H9 (cell line): Measurements from ENCODE around the gene ERI3. TPM values are rescaled to one million over a fixed set of nuclear protein-coding genes. Genes with fewer than 3 reads are reported as not detected.

Source experiments
- DNase-seq: peaks from one replicate; pipeline ENCODE4 v3.0.0-alpha.2; 2017
- H2AFZ ChIP-seq: one replicate; pipeline ENCODE4 v1.6.1; 2013; ENCODE audit warnings: mild to moderate bottlenecking, low read length, control low read depth, moderate library complexity
- H2AK5ac ChIP-seq: 2 replicates; pipeline ENCODE4 v1.6.1; 2013; ENCODE audit warnings: low read length, control low read depth, mixed read lengths; ENCODE audit not compliant: insufficient read length
- H2BK120ac ChIP-seq: one replicate; pipeline ENCODE4 v1.6.1; 2013; ENCODE audit warnings: low read depth, mild to moderate bottlenecking, low read length, control low read depth, inconsistent platforms; ENCODE audit not compliant: poor library complexity, severe bottlenecking
- H2BK12ac ChIP-seq: 2 replicates; pipeline ENCODE4 v1.6.1; 2013; ENCODE audit warnings: low read length, control low read depth, mixed read lengths, low read depth; ENCODE audit not compliant: insufficient read length
- H2BK15ac ChIP-seq: 2 replicates; pipeline ENCODE4 v1.6.1; 2013; ENCODE audit warnings: low read depth, low read length, control low read depth
- H2BK20ac ChIP-seq: one replicate; pipeline ENCODE4 v1.6.1; 2013; ENCODE audit warnings: low read depth, mild to moderate bottlenecking, low read length, control low read depth, inconsistent platforms; ENCODE audit not compliant: poor library complexity, severe bottlenecking
- H2BK5ac ChIP-seq: 2 replicates; pipeline ENCODE4 v1.6.1; 2013; ENCODE audit warnings: low read length, control low read depth, mixed read lengths; ENCODE audit not compliant: insufficient read length
- H3K14ac ChIP-seq: 2 replicates; pipeline ENCODE4 v1.6.1; 2013; ENCODE audit warnings: low read length, control low read depth; ENCODE audit not compliant: insufficient read depth
- H3K18ac ChIP-seq: 2 replicates; pipeline ENCODE4 v1.6.1; 2013; ENCODE audit warnings: low read depth, mild to moderate bottlenecking, mixed read lengths, low read length, control low read depth; ENCODE audit not compliant: insufficient read length
- H3K23ac ChIP-seq: 2 replicates; pipeline ENCODE4 v1.6.1; 2013; ENCODE audit warnings: low read length, control low read depth, mixed read lengths, low read depth; ENCODE audit not compliant: insufficient read length
- H3K23me2 ChIP-seq: 2 replicates; pipeline ENCODE4 v1.6.1; 2013; ENCODE audit warnings: low read depth, mild to moderate bottlenecking, mixed read lengths, low read length, control low read depth; ENCODE audit not compliant: insufficient read length, poor library complexity, severe bottlenecking
- H3K27ac ChIP-seq: 2 replicates; pipeline ENCODE4 v1.5.1; 2013; ENCODE audit warnings: low read length, control low read depth, mixed read lengths, low read depth; ENCODE audit not compliant: insufficient read length
- H3K27me3 ChIP-seq: 2 replicates; pipeline ENCODE4 v1.6.1; 2013; ENCODE audit warnings: low read length, control low read depth, inconsistent platforms; ENCODE audit not compliant: insufficient read depth
- H3K4ac ChIP-seq: 2 replicates; pipeline ENCODE4 v1.6.1; 2013; ENCODE audit warnings: low read depth, mild to moderate bottlenecking, control low read depth, inconsistent platforms, low read length, moderate library complexity
- H3K4me1 ChIP-seq: 2 replicates; pipeline ENCODE4 v1.6.1; 2013; ENCODE audit warnings: low read length, control low read depth, inconsistent platforms; ENCODE audit not compliant: insufficient read depth
- H3K4me2 ChIP-seq: 2 replicates; pipeline ENCODE4 v1.6.1; 2013; ENCODE audit warnings: low read length, control low read depth, mixed read lengths; ENCODE audit not compliant: insufficient read length, insufficient read depth
- H3K56ac ChIP-seq: 2 replicates; pipeline ENCODE4 v1.6.1; 2013; ENCODE audit warnings: low read depth, mild to moderate bottlenecking, mixed read lengths, low read length, control low read depth; ENCODE audit not compliant: insufficient read length
- H3K79me1 ChIP-seq: 2 replicates; pipeline ENCODE4 v1.6.1; 2013; ENCODE audit warnings: low read depth, mild to moderate bottlenecking, moderate library complexity, low read length, control low read depth, inconsistent platforms; ENCODE audit not compliant: insufficient read depth, poor library complexity, severe bottlenecking
- H3K79me2 ChIP-seq: 2 replicates; pipeline ENCODE4 v1.6.1; 2013; ENCODE audit warnings: low read length, control low read depth, inconsistent platforms; ENCODE audit not compliant: insufficient read depth
- H3K9ac ChIP-seq: 2 replicates; pipeline ENCODE4 v1.6.1; 2013; ENCODE audit warnings: low read length, control low read depth, mixed read lengths; ENCODE audit not compliant: insufficient read length; ENCODE audit errors: extremely low read depth
- H3K9me3 ChIP-seq: one replicate; pipeline ENCODE4 v1.6.1; 2013; ENCODE audit warnings: low read depth, low read length, inconsistent platforms; ENCODE audit not compliant: control insufficient read depth
- H3T11ph ChIP-seq: one replicate; pipeline ENCODE4 v1.6.1; 2013; ENCODE audit warnings: mild to moderate bottlenecking, low read length, control low read depth, inconsistent platforms
- H4K20me1 ChIP-seq: one replicate; pipeline ENCODE4 v1.6.1; 2013; ENCODE audit not compliant: control insufficient read depth, insufficient read length, insufficient read depth
- H4K5ac ChIP-seq: 2 replicates; pipeline ENCODE4 v1.6.1; 2013; ENCODE audit warnings: low read depth, mild to moderate bottlenecking, mixed read lengths, low read length, control low read depth; ENCODE audit not compliant: insufficient read length
- H4K8ac ChIP-seq: replicated peaks from 2 replicates; pipeline ENCODE4 v1.6.1; 2013; ENCODE audit warnings: low read length, control low read depth, mixed read lengths, low read depth; ENCODE audit not compliant: insufficient read length
- H4K91ac ChIP-seq: 2 replicates; pipeline ENCODE4 v1.6.1; 2013; ENCODE audit warnings: low read depth, mild to moderate bottlenecking, moderate library complexity, mixed read lengths, low read length, control low read depth; ENCODE audit not compliant: insufficient read length
- H3K27ac Mint-ChIP-seq, 3 experiments: 2 replicates in 2 of 3; 3 replicates in 1 of 3; pipeline ENCODE4 v1.8.0; 2020 to 2021; ENCODE audit warnings: mixed read lengths in 3 of 3, mild to moderate bottlenecking in 1 of 3, moderate library complexity in 1 of 3
- H3K27me3 Mint-ChIP-seq: 2 replicates; pipeline ENCODE4 v1.8.0; 2021; ENCODE audit warnings: low read depth, mild to moderate bottlenecking, moderate library complexity, mixed read lengths
- H3K36me3 Mint-ChIP-seq, 3 experiments: 2 replicates in 2 of 3; 3 replicates in 1 of 3; pipeline ENCODE4 v1.8.0; 2020 to 2021; ENCODE audit warnings: low read depth in 3 of 3, mixed read lengths in 3 of 3; ENCODE audit not compliant: insufficient read depth in 1 of 3
- H3K4me1 Mint-ChIP-seq, 2 experiments: 2 replicates each; pipeline ENCODE4 v1.8.0; 2020; ENCODE audit warnings: mixed read lengths in 2 of 2
- H3K4me3 Mint-ChIP-seq, 2 experiments: 2 replicates in 1 of 2; 3 replicates in 1 of 2; pipeline ENCODE4 v1.8.0; 2020 to 2021; ENCODE audit warnings: mild to moderate bottlenecking in 2 of 2, mixed read lengths in 2 of 2, moderate library complexity in 1 of 2
- H3K9me3 Mint-ChIP-seq, 2 experiments: 2 replicates in 1 of 2; 3 replicates in 1 of 2; pipeline ENCODE4 v1.8.0; 2020; ENCODE audit warnings: mild to moderate bottlenecking in 2 of 2, mixed read lengths in 2 of 2, moderate library complexity in 1 of 2
- WGBS: extraction: QIAGEN DNeasy Blood & Tissue Kit; methylation state at CpG from one replicate; pipeline ENCODE4 v1.1.7; 2013; ENCODE audit warnings: missing lambda C conversion rate, low lambda C conversion rate, mixed read lengths; ENCODE audit not compliant: insufficient read length; ENCODE audit errors: extremely low coverage; 5-methylcytosine and 5-hydroxymethylcytosine counted together
- total RNA-seq: library from RNA; stranded (reverse); gene quantifications from 2 replicates; pipeline ENCODE4 v1.2.1, GENCODE V29; 2021
- TF ChIP-seq, protein P1 (sequence below): fragments of 200-600 bp; sonication (generic); conservative IDR thresholded peaks from 3 replicates; pipeline ENCODE4 v1.8.0; 2021; ENCODE audit warnings: antibody characterized with exemption, mild to moderate bottlenecking

The ERI3 gene
- total RNA-seq, 1 experiment from 2014 or later: 61.6 TPM

DNA sequence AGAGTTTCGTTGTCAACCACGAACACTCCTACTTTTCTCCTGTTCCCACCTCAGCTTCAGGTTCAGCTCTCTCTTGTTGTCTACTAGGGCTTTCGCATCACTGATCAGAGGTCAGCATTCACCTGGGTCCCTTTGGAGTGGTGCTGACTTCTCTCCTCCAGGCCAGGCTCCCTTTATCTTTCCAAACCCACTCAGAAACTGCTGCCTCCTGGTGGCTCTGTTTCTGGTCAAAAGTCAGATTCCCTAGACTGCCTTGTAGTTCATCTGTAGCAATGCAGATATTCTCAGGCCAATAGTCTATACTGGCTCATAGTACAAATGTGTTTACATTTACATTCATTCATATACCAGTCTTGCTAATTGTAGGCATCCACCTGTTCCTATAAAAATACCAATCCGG, 6.4 kb upstream of the ERI3 start:
- H3K4me2 ChIP-seq: no peak overlapping the region
- no peak overlapping the region for H3K4me3 Mint-ChIP-seq

More for the DNA sequence above, 6.4 kb upstream of the ERI3 start:
- Histone ChIP-seq H4K5ac (no peak overlapping the region), H2BK20ac (no peak overlapping the region), H3K56ac (no peak overlapping the region), H3K23me2 (no peaks in the 10 kb centered on the region), H2BK120ac (no peak overlapping the region), H3K23ac (no peak overlapping the region), H4K20me1 (no peaks in the 10 kb centered on the region), H4K8ac (no peak overlapping the region), H2AFZ (no peak overlapping the region), H3K27me3 (no peaks in the 10 kb centered on the region), H3K79me2 (no peaks in the 10 kb centered on the region), H3T11ph (no peak overlapping the region), H2BK5ac (no peak overlapping the region), H3K4me1 (no peaks in the 10 kb centered on the region), H4K91ac (no peak overlapping the region), H2BK12ac (no peak overlapping the region), H2AK5ac (no peak overlapping the region), H3K27ac (no peak overlapping the region), H3K9ac (no peak overlapping the region), H3K79me1 (no peaks in the 10 kb centered on the region), H3K14ac (no peak overlapping the region), H2BK15ac (no peak overlapping the region), H3K18ac (no peak overlapping the region), H3K9me3 (no peaks in the 10 kb centered on the region), H3K4ac (no peak overlapping the region)
- H3K4me1 Mint-ChIP-seq: peaks cover 24 to 32% of the 10 kb centered on the region in 2 experiments
- no CpG with 5 or more reads among the region's 4 CpGs for WGBS
- no peaks in the 10 kb centered on the region for H3K36me3 Mint-ChIP-seq
- DNase-seq: peak; percentile 35
- H3K27me3 Mint-ChIP-seq: peaks cover 7% of the 10 kb centered on the region
- H3K27ac Mint-ChIP-seq: peak overlapping the region in 1 of 3 experiments; percentile 54; a peak in 2 of 7 replicates
- no peaks in the 10 kb centered on the region for H3K9me3 Mint-ChIP-seq
- TF ChIP-seq, protein P1, sequence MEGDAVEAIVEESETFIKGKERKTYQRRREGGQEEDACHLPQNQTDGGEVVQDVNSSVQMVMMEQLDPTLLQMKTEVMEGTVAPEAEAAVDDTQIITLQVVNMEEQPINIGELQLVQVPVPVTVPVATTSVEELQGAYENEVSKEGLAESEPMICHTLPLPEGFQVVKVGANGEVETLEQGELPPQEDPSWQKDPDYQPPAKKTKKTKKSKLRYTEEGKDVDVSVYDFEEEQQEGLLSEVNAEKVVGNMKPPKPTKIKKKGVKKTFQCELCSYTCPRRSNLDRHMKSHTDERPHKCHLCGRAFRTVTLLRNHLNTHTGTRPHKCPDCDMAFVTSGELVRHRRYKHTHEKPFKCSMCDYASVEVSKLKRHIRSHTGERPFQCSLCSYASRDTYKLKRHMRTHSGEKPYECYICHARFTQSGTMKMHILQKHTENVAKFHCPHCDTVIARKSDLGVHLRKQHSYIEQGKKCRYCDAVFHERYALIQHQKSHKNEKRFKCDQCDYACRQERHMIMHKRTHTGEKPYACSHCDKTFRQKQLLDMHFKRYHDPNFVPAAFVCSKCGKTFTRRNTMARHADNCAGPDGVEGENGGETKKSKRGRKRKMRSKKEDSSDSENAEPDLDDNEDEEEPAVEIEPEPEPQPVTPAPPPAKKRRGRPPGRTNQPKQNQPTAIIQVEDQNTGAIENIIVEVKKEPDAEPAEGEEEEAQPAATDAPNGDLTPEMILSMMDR: peak; percentile 49; the same call in 2 of the 3 replicates
